ENCODE results near the gene TMEM42. TPM values are rescaled to one million over a fixed set of nuclear protein-coding genes. Genes with fewer than 3 reads are reported as not detected.

The TMEM42 gene
- total RNA-seq, result 16.9 and 17.1 TPM in 2 replicates

GRCh38 chr3:44861412-44862225 is at the start of gene TMEM42:
Gene TMEM42 (plus strand): TSS chr3:44861912. CDS start chr3:44861925, 13 bp downstream.

DNA sequence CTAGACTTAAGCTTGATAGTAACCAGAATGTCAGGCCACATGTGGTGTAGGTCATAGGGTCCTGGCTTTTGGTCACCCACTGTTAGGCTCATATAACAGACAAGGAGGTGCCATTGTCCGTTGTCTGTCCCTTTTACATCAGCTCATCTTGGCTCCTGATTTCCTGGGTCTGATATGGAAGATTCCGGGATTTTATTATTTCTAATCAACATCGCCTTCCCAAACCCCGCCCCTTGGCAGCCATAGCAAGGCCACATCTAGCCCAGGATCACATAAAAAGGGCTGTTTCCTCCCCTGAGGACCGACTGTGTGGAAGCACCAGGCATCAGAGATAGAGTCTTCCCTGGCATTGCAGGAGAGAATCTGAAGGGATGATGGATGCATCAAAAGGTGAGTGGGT is 12.6 kb downstream of the TMEM42 start, which contains the start of gene TGM4:
Gene TGM4, plus strand, starts transcription at position 301 of the 400 bp plus-strand sequence. Its CDS starts 71 bp downstream, at position 372.

Other genes starting within 250 kb of the TMEM42 start
- 13.7 and 14.9 TPM in 2 replicates for gene ZNF197, start 236.9 kb upstream of the TMEM42 start, total RNA-seq
- gene ZNF35, start 213.2 kb upstream of the TMEM42 start, total RNA-seq, result 8.0 and 9.7 TPM in 2 replicates
- 3.8 and 3.9 TPM in 2 replicates for gene ZNF502, start 149.3 kb upstream of the TMEM42 start, total RNA-seq
- gene ZNF501, start 132.3 kb upstream of the TMEM42 start, total RNA-seq, result 3.0 and 6.2 TPM in 2 replicates
- gene KIAA1143, start 100.3 kb upstream of the TMEM42 start, total RNA-seq, result 15.8 and 18.7 TPM in 2 replicates
- gene KIF15, start 100.1 kb upstream of the TMEM42 start, total RNA-seq, result 1.3 and 2.9 TPM in 2 replicates
- gene TGM4, start 12.7 kb downstream of the TMEM42 start, total RNA-seq, result not detected in 2 replicates
- 50.4 and 58.5 TPM in 2 replicates for gene ZDHHC3, start 114.3 kb downstream of the TMEM42 start, total RNA-seq
- 33.4 and 42.2 TPM in 2 replicates for gene EXOSC7, start 114.3 kb downstream of the TMEM42 start, total RNA-seq
- 5.0 and 29.6 TPM in 2 replicates for gene CLEC3B, start 164.4 kb downstream of the TMEM42 start, total RNA-seq